HG03558 (cell line): Measurements from ENCODE around the gene MYO1D.

Experiments used
- ATAC-seq: cut with Tn5 transposase; IDR thresholded peaks from one replicate; pipeline ENCODE4 v1.9.1; 2021; ENCODE audit warnings: moderate number of reproducible peaks; ENCODE audit not compliant: unreplicated experiment; ENCODE audit errors: extremely low read depth

Gene MYO1D

GRCh38 chr17:32485261-32486110 is 391.4 kb downstream of the MYO1D start:
- ATAC-seq, result no peak

- ATAC-seq, result no peak
These were observed 392.3 kb downstream of the MYO1D start for GRCh38 chr17:32484628-32485027.

- ATAC-seq, result no peak
These were observed 392.9 kb downstream of the MYO1D start for GRCh38 chr17:32484041-32484461.

GRCh38 chr17:32483451-32484019 is 393.4 kb downstream of the MYO1D start:
- ATAC-seq, result no peak

- no peak for ATAC-seq
These were observed 394.2 kb downstream of the MYO1D start for GRCh38 chr17:32482568-32483320.

GRCh38 chr17:32481193-32481592 is 395.7 kb downstream of the MYO1D start:
- ATAC-seq, result no peak

GRCh38 chr17:32479074-32479617 is 397.8 kb downstream of the MYO1D start:
- no peak for ATAC-seq

- ATAC-seq, result no peak
These were observed 399.7 kb downstream of the MYO1D start for GRCh38 chr17:32477220-32477619.

- no peak for ATAC-seq
These were observed 401.7 kb downstream of the MYO1D start for GRCh38 chr17:32475258-32475657.

GRCh38 chr17:32471652-32472051 is 405.3 kb downstream of the MYO1D start:
- ATAC-seq, result no peak

GRCh38 chr17:32470405-32471167 is 406.3 kb downstream of the MYO1D start:
- no peak for ATAC-seq

- ATAC-seq, result no peak
These were observed 409.0 kb downstream of the MYO1D start for GRCh38 chr17:32467949-32468348.

GRCh38 chr17:32464374-32464773 is 412.6 kb downstream of the MYO1D start:
- no peak for ATAC-seq

- ATAC-seq, result no peak
These were observed 413.6 kb downstream of the MYO1D start for GRCh38 chr17:32463304-32463703.

GRCh38 chr17:32461853-32462617 is 414.9 kb downstream of the MYO1D start:
- no peak for ATAC-seq

- ATAC-seq, result no peak
These were observed 415.4 kb downstream of the MYO1D start for GRCh38 chr17:32461498-32461852.

- ATAC-seq, result no peak
These were observed 416.9 kb downstream of the MYO1D start for GRCh38 chr17:32460054-32460453.

GRCh38 chr17:32458371-32458770 is 418.6 kb downstream of the MYO1D start:
- ATAC-seq, result no peak

- ATAC-seq, result no peak
These were observed 423.6 kb downstream of the MYO1D start for GRCh38 chr17:32453370-32453769.
